GM21619 (cell line): ENCODE measurements around the gene TRIM24.
"Not testable (repeated sequence)": the region's sequence is repeated elsewhere in the genome, so short reads cannot be mapped to it uniquely, and the experiment has no call there.

Experiments used
- ATAC-seq: cut with Tn5 transposase; IDR thresholded peaks from one replicate; pipeline ENCODE4 v1.9.1; 2021; ENCODE audit not compliant: unreplicated experiment

The TRIM24 gene

DNA sequence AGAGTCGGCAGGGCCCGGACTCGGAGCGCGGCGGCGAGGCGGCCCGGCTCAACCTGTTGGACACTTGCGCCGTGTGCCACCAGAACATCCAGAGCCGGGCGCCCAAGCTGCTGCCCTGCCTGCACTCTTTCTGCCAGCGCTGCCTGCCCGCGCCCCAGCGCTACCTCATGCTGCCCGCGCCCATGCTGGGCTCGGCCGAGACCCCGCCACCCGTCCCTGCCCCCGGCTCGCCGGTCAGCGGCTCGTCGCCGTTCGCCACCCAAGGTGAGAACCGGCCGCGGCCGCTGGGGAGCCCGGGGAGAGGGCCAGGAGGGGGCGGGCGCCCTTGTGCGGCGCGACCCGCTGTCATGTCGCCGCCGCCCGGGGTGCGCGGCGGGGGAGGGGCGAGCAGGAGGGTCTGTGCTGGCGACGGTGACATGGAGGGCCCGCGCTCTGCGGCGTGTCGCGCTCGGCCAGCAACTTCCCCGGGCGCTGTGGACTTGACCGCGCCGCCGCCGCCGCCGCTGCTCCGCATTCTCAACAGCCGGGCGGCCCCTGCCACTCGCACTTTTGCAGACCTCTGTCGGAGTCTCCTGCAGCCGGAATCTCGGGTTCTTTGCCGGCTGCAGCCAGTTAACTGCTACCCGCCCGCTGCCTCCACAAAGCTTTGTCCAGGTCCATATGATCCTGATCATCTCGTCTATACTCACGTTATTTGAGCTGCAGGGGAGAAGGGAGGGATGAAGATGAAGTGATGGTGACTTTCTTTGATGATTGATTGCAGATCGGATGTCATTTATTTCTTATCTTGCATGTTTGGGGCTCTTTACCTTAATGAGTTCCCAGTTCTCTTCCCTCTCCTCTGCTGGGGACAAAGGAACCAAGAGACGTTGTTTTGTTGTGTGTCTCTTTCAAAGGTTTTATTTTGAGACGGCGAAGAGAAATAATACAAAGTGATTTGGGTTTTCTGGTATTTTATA lies 869 bp downstream of the TRIM24 start:
- peak; percentile 33 for ATAC-seq

- ATAC-seq = not testable (repeated sequence)
These were observed 3.2 kb downstream of the TRIM24 start for GRCh38 chr7:138463291-138463618.

GRCh38 chr7:138465046-138465445 lies 5.0 kb downstream of the TRIM24 start:
- ATAC-seq = no peak

- ATAC-seq = peak; percentile 88
These were observed 6.2 kb downstream of the TRIM24 start for GRCh38 chr7:138466069-138466756.

- ATAC-seq = no peak
These were observed 8.4 kb downstream of the TRIM24 start for GRCh38 chr7:138468244-138469123.

- no peak for ATAC-seq
These were observed 10.5 kb downstream of the TRIM24 start for GRCh38 chr7:138470391-138471157.

DNA sequence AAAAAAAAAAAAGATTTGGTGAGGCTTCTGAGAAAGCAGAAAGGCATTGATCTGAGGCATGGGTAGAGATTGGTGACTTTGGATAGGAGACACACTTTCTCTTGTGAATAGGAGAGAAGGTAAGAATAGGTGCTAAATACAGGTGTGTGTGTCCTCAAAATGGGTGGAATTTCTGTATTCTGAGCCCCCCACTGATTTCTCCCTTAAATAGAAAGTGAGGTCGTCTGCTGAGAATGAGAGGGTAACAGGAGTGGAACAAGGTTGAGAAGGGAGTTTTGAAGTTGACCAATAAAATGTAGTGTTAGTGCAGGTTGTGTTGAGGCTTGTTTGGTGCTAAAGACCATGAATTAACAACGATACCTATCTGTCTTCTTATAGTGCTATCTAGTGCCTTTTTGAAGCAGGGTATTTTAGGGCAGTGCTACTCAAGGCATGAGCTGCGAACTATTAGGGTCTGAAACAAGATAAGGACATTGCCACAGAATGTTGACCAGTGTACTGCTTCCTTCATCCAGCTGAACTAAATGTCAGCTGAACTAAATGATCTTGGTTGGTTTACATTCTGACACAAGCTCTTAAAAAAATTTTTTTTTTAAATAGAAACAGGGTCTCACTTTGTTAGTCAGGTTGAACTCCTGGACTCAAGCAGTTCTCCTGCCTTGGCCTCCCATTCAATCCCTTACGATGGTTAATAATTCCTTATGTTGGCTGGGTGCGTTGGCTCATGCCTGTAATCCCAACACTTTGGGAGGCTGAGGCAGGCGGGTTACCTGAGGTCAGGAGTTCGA lies 12.4 kb downstream of the TRIM24 start:
- no peak for ATAC-seq

DNA sequence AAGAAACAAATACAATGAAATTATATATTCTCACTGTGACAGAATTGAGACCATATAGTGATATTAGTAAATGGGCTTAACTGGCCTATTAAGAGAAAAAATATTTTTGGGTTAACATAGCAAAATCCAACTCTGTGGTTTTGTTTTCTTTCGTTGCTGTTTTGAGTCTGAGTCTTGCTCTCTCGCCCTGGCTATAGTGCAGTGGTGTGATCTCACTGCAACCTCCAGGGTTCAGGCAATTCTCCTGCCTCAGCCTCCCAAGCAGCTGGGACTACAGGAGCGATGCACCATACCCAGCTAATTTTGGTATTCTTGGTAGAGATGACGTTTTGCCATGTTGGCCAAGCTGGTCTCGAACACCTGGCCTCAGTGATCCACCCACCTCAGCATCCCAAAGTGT lies 15.3 kb downstream of the TRIM24 start:
- ATAC-seq = no peak

DNA sequence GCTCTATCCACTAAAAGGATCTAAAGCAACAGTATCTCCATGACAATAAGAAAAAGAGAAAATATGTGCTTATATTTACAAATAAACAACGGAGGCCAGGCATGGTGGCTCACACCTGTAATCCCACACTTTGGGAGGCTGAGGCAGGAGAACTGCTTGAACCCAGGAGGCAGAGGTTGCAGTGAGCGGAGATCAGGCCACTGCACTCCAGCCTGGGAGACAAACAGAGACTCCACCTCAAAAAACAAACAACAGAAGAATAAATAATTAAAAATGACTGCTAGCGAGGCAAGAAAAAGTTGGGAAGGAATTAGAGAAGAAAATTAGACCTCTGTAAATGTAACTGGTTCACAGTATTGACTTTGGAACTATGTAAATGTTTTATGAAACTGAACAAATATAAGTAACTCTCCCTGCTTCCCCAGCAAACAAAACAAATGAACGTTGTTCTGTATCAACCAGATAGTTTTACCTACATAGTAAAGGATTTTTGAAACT lies 17.1 kb downstream of the TRIM24 start:
- no peak for ATAC-seq

- no peak for ATAC-seq
These were observed 17.5 kb downstream of the TRIM24 start for GRCh38 chr7:138477581-138477980.

GRCh38 chr7:138478499-138478908 lies 18.4 kb downstream of the TRIM24 start:
- ATAC-seq = peak; percentile 81

DNA sequence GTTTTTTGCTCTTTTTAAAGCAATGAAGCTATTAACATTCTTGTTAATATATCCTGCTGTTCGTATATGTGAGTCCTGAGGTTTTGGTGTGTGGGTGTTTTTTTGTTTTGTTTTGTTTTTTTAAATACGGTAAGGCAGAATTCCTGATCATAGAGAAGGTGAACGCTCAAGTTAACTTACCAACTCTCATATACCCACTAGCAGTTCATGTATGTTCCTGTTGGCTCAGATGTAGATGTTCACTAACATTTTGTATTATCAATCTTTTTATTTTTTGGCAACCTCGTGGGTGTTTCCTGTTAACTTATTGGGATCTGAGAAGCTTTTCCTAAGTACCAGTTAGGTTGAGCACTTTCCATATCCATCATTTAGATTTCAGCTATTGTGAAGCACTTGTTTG lies 20.5 kb downstream of the TRIM24 start:
- ATAC-seq = no peak

- no peak for ATAC-seq
These were observed 21.7 kb downstream of the TRIM24 start for GRCh38 chr7:138481447-138482380.

GRCh38 chr7:138483531-138483930 lies 23.5 kb downstream of the TRIM24 start:
- no peak for ATAC-seq

DNA sequence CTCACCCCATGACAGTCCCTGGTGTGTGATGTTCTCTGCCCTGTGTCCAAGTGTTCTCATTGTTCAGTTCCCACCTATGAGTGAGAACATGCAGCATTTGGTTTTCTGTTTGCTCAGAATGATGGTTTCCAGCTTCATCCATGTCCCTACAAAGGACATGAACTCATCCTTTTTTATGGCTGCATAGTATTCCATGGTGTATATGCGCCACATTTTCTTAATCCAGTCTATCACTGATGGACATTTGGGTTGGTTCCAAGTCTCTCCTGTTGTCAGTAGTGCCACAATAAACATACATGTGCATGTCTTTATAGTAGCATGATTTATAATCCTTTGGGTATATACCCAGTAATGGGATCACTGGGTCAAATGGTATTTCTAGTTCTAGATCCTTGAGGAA lies 25.4 kb downstream of the TRIM24 start:
- not testable (repeated sequence) for ATAC-seq

DNA sequence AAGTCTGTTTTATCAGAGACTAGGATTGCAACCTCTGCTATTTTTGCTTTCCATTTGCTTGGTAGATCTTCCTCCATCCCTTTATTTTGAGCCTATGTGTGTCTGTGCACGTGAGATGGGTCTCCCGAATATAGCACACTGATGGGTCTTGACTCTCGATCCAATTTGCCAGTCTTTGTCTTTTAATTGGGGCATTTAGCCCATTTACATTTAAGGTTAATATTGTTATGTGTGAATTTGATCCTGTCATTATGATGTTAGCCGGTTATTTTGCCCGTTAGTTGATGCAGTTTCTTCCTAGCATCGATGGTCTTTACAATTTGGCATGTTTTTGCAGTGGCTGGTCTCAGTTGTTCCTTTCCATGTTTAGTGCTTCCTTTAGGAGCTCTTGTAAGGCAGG lies 29.1 kb downstream of the TRIM24 start:
- ATAC-seq = not testable (repeated sequence)

DNA sequence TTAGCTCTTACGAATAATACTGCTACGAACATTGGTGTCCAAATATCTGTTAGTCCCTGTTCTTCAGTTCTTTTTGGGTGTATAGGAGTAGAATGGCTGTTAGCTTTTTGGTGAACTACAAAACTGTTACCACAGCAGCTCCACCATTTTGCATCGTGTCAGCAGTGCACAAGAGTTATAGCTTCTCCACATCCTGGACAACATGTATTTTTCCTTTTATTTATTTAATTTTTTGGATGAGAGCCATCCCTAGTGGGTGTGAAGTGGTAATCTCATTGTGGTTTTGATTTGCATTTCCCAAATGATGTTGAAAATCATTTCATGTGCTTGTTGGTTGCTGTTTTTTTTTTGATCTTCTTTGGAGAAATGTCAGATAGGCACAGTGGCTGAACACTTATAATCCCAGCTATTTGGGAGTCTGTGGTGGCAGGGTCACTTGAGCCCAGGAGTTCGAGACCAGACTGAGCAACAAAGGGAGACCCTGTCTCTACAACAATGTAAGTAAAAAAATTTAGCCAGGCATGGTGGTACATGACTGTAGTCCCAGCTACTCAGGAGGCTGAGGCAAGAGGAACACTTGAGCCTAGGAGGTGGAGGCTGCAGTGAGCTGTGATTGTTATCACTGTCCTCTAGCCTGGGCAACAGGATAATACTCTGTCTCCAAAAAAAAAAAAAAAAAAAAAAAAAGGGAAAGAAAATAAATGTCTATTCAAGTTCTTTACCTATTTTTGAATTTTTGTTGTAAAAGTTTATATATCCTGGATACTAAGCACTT lies 31.7 kb downstream of the TRIM24 start:
- no peak for ATAC-seq

DNA sequence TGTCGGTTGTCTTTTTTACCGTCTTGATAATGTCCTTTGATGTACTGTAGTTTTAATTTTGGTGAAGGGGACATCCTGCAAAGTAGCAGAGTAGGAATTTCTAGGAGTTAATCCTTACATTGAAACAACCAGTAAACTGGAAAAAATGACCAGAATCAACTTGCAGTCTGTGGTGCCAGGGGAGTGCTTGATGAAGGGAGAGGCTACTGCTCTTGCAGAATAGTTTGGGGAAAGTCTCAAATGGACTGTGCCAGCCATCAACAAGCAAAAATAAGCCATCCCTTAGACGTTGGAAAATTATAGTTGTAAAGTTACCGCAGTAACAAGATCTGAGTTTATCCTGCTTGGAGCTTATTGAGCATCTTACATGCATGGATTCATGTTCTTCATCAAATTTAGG lies 32.4 kb downstream of the TRIM24 start:
- ATAC-seq = no peak
